Measurements from ENCODE around the gene ASXL2. TPM values are rescaled to one million over a fixed set of nuclear protein-coding genes. Genes with fewer than 3 reads are reported as not detected.

The ASXL2 gene
- total RNA-seq, 1 experiment from 2014 or later, result 34.5 TPM

DNA sequence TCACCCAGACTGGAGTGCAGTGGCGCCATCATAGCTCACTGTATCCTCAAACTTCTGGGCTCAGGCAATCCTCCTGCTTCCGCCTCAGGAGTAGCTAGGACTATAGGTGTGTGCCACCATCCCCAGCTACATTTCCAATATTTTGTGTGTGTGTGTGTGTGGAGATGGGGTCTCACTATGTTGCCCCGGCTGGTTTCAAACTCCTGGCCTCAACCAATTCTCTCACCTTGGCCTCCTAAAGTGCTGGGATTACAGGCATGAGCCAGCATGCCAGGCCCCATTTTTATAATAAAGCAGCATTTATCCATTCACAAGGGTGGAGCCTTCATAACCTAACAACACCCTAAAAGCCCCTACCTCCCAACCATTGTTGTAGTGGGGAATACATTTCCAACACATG is 152.4 kb downstream of the ASXL2 start:
- Histone ChIP-seq H3K36me3 (ENCODE audit: low read depth) (no peaks in the 10 kb centered on the region), H2AFZ (no peak overlapping the region), H3K27me3 (ENCODE audit: insufficient read depth, low read depth) (no peaks in the 10 kb centered on the region), H3K4me3 (no peak overlapping the region), H4K20me1 (ENCODE audit: insufficient read depth) (no peaks in the 10 kb centered on the region), H3F3A (ENCODE audit: insufficient read depth, low read depth) (peaks cover 6% of the 10 kb centered on the region; the same call in 1 of the 2 replicates), H3K9me3 (ENCODE audit: insufficient read depth, low read depth) (no peaks in the 10 kb centered on the region), H3K4me2 (no peak overlapping the region), H3K9me2 (ENCODE audit: insufficient read depth) (no peaks in the 10 kb centered on the region), H3K27ac (no peak overlapping the region), H3K4me1 (replicated peaks; ENCODE audit: insufficient read depth) (no peaks in the 10 kb centered on the region), H3K79me2 (ENCODE audit: low read depth) (no peaks in the 10 kb centered on the region)
- no peak for DNase-seq
- intact Hi-C loops (cut with micrococcal nuclease; ENCODE audit: unreplicated experiment), result no loop called here
- ChIA-PET CTCF (no interaction called here), POLR2A (ENCODE audit: unreplicated experiment) (no interaction called here)
- TF ChIP-seq, protein P1, sequence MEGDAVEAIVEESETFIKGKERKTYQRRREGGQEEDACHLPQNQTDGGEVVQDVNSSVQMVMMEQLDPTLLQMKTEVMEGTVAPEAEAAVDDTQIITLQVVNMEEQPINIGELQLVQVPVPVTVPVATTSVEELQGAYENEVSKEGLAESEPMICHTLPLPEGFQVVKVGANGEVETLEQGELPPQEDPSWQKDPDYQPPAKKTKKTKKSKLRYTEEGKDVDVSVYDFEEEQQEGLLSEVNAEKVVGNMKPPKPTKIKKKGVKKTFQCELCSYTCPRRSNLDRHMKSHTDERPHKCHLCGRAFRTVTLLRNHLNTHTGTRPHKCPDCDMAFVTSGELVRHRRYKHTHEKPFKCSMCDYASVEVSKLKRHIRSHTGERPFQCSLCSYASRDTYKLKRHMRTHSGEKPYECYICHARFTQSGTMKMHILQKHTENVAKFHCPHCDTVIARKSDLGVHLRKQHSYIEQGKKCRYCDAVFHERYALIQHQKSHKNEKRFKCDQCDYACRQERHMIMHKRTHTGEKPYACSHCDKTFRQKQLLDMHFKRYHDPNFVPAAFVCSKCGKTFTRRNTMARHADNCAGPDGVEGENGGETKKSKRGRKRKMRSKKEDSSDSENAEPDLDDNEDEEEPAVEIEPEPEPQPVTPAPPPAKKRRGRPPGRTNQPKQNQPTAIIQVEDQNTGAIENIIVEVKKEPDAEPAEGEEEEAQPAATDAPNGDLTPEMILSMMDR (conservative IDR thresholded peaks at IDR 0.05), result no peak
- TF ChIP-seq EZH2 (IDR thresholded peaks at IDR 0.05; ENCODE audit: low read depth), result no peak
- no TSS peak for BruUV-seq (replicated peaks)

DNA sequence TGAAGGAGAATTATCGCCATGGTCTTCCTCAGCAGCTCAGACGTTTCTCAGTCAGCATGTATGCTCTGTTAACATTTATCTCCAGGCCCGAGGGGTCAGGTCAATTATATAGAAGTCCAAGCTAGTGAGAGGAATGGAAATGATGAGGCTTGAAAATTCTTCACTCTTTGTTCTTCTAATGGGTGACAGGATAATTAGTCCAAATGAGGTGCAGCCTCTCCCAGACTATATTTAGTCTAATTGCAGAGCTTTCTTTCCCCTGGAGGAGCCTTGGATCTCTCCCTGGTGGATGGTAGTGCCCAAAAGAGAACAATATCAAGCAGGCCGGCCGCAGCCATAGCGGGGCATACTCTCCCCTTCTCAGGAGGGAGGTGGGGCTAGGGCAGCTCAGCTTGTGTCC is 153.5 kb downstream of the ASXL2 start:
- H3K36me3 ChIP-seq (ENCODE audit: low read depth), result no peaks in the 10 kb centered on the region
- H3K4me3 ChIP-seq, result no peak overlapping the region
- no peak overlapping the region for H2AFZ ChIP-seq
- H3K27ac ChIP-seq, result no peak overlapping the region
- no peaks in the 10 kb centered on the region for H3K79me2 ChIP-seq (ENCODE audit: low read depth)
- no peak overlapping the region for H3K4me2 ChIP-seq
- intact Hi-C loops (cut with micrococcal nuclease; ENCODE audit: unreplicated experiment), result no loop called here
- no peaks in the 10 kb centered on the region for H3K9me2 ChIP-seq (ENCODE audit: insufficient read depth)
- ChIA-PET CTCF (no interaction called here), POLR2A (ENCODE audit: unreplicated experiment) (no interaction called here)
- H3K9me3 ChIP-seq (ENCODE audit: insufficient read depth, low read depth), result no peaks in the 10 kb centered on the region
- BruUV-seq (replicated peaks), result no TSS peak
- H3K4me1 ChIP-seq (replicated peaks; ENCODE audit: insufficient read depth), result no peaks in the 10 kb centered on the region
- no peaks in the 10 kb centered on the region for H4K20me1 ChIP-seq (ENCODE audit: insufficient read depth)
- no peak for TF ChIP-seq EZH2 (IDR thresholded peaks at IDR 0.05; ENCODE audit: low read depth)
- TF ChIP-seq, protein P1 (conservative IDR thresholded peaks at IDR 0.05), result no peak
- no peak for DNase-seq
- no peaks in the 10 kb centered on the region for H3K27me3 ChIP-seq (ENCODE audit: insufficient read depth, low read depth)
- H3F3A ChIP-seq (ENCODE audit: insufficient read depth, low read depth), result peaks cover 6% of the 10 kb centered on the region; the same call in 1 of the 2 replicates

DNA sequence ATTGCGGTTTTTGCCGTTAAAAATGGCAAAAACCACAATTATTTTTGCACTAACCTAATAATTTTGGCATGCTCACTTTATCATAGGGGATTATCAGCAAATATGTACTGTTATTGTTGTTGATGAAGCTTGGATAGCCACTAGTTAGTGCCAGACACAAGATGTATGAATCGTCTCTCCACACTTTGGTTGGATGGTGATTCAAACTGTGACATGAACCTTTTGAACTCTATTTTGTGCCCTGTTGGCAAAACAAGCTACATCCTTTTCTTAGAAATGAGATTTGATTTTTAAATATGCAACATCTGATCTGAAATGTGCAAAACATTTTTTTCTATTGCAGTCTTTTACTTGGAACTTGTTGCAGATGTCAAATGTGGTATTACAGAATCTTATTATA is 156.1 kb downstream of the ASXL2 start:
- DNase-seq, result no peak
- no peak for TF ChIP-seq EZH2 (IDR thresholded peaks at IDR 0.05; ENCODE audit: low read depth)
- TF ChIP-seq, protein P1 (conservative IDR thresholded peaks at IDR 0.05), result no peak
- Histone ChIP-seq H3K4me2 (no peak overlapping the region), H3K9me2 (ENCODE audit: insufficient read depth) (no peaks in the 10 kb centered on the region), H2AFZ (no peak overlapping the region), H4K20me1 (ENCODE audit: insufficient read depth) (no peaks in the 10 kb centered on the region), H3K36me3 (ENCODE audit: low read depth) (no peaks in the 10 kb centered on the region), H3K4me3 (no peak overlapping the region), H3F3A (ENCODE audit: insufficient read depth, low read depth) (no peaks in the 10 kb centered on the region), H3K79me2 (ENCODE audit: low read depth) (no peaks in the 10 kb centered on the region), H3K9me3 (ENCODE audit: insufficient read depth, low read depth) (no peaks in the 10 kb centered on the region), H3K27ac (no peak overlapping the region), H3K4me1 (replicated peaks; ENCODE audit: insufficient read depth) (no peaks in the 10 kb centered on the region), H3K27me3 (ENCODE audit: insufficient read depth, low read depth) (no peaks in the 10 kb centered on the region)
- ChIA-PET CTCF (no interaction called here), POLR2A (ENCODE audit: unreplicated experiment) (no interaction called here)
- no TSS peak for BruUV-seq (replicated peaks)
- intact Hi-C loops (cut with micrococcal nuclease; ENCODE audit: unreplicated experiment), result no loop called here

Data from PC-9 (cell line).